Measurements from ENCODE around the gene SERPINA6. TPM values are rescaled to one million over a fixed set of nuclear protein-coding genes. Genes with fewer than 3 reads are reported as not detected.

SERPINA6 gene
- total RNA-seq, 1 experiment from 2014 or later, result not detected

GRCh38 chr14:94361682-94362081 lies 38.5 kb upstream of the SERPINA6 start:
- no TSS peak for BruUV-seq (replicated peaks)
- no peak overlapping the region for H3K27ac ChIP-seq (ENCODE audit: low read length)
- no peaks in the 10 kb centered on the region for H3K4me1 ChIP-seq (ENCODE audit: control insufficient read depth, insufficient read depth, low read length)
- H3K4me3 ChIP-seq (ENCODE audit: low read depth in 2 of 2, low read length in 2 of 2), result no peak overlapping the region
- intact Hi-C loops (cut with micrococcal nuclease; ENCODE audit: unreplicated experiment), result no loop called here
- in situ Hi-C loops (cut with HindIII; ENCODE audit: low pct_unique_long_range_greater_than_20kb, low sequenced_read_pairs), result no loop called here
- POLR2A ChIA-PET, result no interaction called here
- ATAC-seq, result no peak
- H3K9me3 ChIP-seq (ENCODE audit: control insufficient read depth, insufficient read depth, low read depth, low read length), result no peaks in the 10 kb centered on the region
- DNase-seq (ENCODE audit: low read depth, low spot score), result no peak
- no peak for TF ChIP-seq TCF7L2 (IDR thresholded peaks at IDR 0.05; ENCODE audit: low read depth, low read length)
- TF ChIP-seq SIN3A (IDR thresholded peaks at IDR 0.05; ENCODE audit: borderline replicate concordance, insufficient read depth, low read depth, low read length), result no peak
- TF ChIP-seq REST (IDR thresholded peaks at IDR 0.05; ENCODE audit: insufficient read depth in 1 of 2, low read depth in 2 of 2, low read length in 1 of 2), result no peak
- no peak for TF ChIP-seq CTCF (IDR thresholded peaks at IDR 0.05)
- no peak for TF ChIP-seq POLR2AphosphoS5 (IDR thresholded peaks at IDR 0.05; ENCODE audit: low read depth, low read length)
- CTCF ChIA-PET, result no interaction called here
- no peaks in the 10 kb centered on the region for H3K27me3 ChIP-seq (ENCODE audit: control insufficient read depth, insufficient read depth, low read length)
- H3K36me3 ChIP-seq (ENCODE audit: control insufficient read depth, insufficient read depth, low read length), result no peaks in the 10 kb centered on the region

- Histone ChIP-seq H3K9me3 (ENCODE audit: control insufficient read depth, insufficient read depth, low read depth, low read length) (no peaks in the 10 kb centered on the region), H3K4me1 (ENCODE audit: control insufficient read depth, insufficient read depth, low read length) (no peaks in the 10 kb centered on the region), H3K36me3 (ENCODE audit: control insufficient read depth, insufficient read depth, low read length) (no peaks in the 10 kb centered on the region), H3K27me3 (ENCODE audit: control insufficient read depth, insufficient read depth, low read length) (no peaks in the 10 kb centered on the region), H3K27ac (ENCODE audit: low read length) (no peak overlapping the region), H3K4me3 (ENCODE audit: low read depth in 2 of 2, low read length in 2 of 2) (no peak overlapping the region)
- TF ChIP-seq POLR2AphosphoS5 (IDR thresholded peaks at IDR 0.05; ENCODE audit: low read depth, low read length), result no peak
- TF ChIP-seq TCF7L2 (IDR thresholded peaks at IDR 0.05; ENCODE audit: low read depth, low read length), result no peak
- TF ChIP-seq REST (IDR thresholded peaks at IDR 0.05; ENCODE audit: insufficient read depth in 1 of 2, low read depth in 2 of 2, low read length in 1 of 2), result no peak
- POLR2A ChIA-PET, result no interaction called here
- in situ Hi-C loops (cut with HindIII; ENCODE audit: low pct_unique_long_range_greater_than_20kb, low sequenced_read_pairs) (no loop called here), intact Hi-C loops (cut with micrococcal nuclease; ENCODE audit: unreplicated experiment) (no loop called here)
- BruUV-seq (replicated peaks), result no TSS peak
- CTCF ChIA-PET, result no interaction called here
- ATAC-seq (no peak), DNase-seq (ENCODE audit: low read depth, low spot score) (no peak)
Measured at GRCh38 chr14:94360945-94361565, 37.9 kb upstream of the SERPINA6 start.
